Epithelial cell of esophagus (primary cell): Measurements from ENCODE around the gene KIF5A.

ENCODE experiments used
- DNase-seq: peaks from one replicate; pipeline ENCODE4 v3.0.0; 2010; ENCODE audit warnings: low read depth
- H3K4me3 ChIP-seq: 2 replicates; pipeline ENCODE4 v1.5.1; 2011; ENCODE audit warnings: mild to moderate bottlenecking, low read length, control low read depth
- CTCF ChIP-seq: IDR thresholded peaks from 2 replicates; pipeline ENCODE4 v1.5.1; 2011; ENCODE audit warnings: low read depth, mild to moderate bottlenecking, low read length, control low read depth, inconsistent platforms; ENCODE audit not compliant: insufficient read depth; ENCODE audit errors: missing control alignments

The KIF5A gene

GRCh38 chr12:57527184-57527583 lies 22.7 kb upstream of the KIF5A start:
- no peak for DNase-seq
- no peak for TF ChIP-seq CTCF
- no peak overlapping the region for H3K4me3 ChIP-seq

DNA sequence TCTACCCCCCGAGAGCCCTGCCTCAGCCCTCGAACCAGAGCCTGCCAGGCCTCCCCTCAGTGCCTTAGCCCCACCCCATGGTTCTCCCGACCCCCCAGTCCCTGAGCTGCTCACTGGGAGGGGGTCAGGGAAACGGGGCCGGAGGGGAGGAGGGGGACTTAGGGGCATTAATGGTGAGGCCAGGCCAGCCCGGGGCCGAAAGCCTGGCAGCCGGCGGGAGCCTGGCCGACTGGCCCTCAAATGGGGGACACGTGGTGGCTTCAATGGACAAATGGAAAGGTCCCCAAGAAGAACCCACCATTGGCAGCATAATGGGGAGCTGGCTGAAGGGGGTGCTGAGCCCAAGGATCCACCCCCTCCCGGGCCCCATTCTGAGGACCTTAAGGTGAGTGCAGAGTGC lies 21.7 kb upstream of the KIF5A start:
- DNase-seq = no peak
- H3K4me3 ChIP-seq = no peak overlapping the region
- TF ChIP-seq CTCF = no peak

DNA sequence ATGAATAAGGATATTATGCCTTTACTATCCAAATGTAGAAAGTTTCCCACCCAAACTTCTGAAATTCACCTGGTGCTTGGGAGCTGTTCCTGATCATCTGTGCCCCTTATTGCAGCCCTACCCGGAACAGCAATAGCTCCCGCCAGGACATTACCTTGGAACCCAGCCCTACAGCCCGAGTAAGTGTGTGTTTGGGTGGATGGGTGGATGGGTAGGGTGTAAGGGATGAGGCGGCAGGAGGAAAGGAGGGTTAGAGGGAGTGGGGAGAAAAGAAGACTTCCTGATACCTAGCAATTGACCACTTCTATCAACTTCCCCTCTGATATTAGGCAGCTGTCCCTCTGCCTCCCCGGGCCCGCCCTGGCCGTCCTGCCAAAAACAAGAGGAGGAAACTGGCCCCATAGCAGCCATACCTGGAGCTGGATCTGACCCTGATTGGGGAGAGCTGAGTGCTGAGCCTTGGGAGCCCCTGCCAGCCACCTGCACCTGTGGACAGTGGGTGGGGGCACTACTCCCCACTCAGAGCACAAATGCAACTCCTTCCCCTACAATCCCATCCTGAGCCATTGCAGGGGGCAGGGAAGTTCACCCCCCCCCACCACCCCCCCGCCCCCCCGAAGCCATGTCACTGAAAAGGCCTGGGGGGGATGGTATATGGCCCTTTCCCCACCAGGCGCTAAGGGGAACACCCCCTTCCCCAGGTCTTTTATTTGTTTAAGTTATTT lies 20.9 kb upstream of the KIF5A start:
- DNase-seq = no peak
- H3K4me3 ChIP-seq = no peak overlapping the region
- TF ChIP-seq CTCF = no peak

DNA sequence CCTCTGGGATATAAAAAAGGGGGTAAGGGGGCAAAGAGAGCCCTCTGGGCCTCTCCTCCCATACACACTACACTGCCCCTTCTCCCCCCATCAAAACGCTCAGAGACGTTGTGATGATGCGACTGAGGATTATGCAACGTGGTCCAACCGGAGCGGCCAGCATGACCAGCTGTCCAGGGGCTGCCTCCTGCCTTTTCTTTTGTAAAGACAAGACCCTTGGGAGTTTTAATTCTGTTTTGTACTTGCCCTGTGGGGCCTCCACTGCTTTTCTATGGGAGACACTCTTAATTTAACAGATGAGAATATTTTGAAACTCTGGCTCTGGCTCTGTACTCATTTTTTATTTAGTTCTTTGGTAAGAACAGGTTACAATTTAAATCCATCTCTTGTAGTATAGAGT lies 20.0 kb upstream of the KIF5A start:
- DNase-seq = no peak
- TF ChIP-seq CTCF = no peak
- no peak overlapping the region for H3K4me3 ChIP-seq

DNA sequence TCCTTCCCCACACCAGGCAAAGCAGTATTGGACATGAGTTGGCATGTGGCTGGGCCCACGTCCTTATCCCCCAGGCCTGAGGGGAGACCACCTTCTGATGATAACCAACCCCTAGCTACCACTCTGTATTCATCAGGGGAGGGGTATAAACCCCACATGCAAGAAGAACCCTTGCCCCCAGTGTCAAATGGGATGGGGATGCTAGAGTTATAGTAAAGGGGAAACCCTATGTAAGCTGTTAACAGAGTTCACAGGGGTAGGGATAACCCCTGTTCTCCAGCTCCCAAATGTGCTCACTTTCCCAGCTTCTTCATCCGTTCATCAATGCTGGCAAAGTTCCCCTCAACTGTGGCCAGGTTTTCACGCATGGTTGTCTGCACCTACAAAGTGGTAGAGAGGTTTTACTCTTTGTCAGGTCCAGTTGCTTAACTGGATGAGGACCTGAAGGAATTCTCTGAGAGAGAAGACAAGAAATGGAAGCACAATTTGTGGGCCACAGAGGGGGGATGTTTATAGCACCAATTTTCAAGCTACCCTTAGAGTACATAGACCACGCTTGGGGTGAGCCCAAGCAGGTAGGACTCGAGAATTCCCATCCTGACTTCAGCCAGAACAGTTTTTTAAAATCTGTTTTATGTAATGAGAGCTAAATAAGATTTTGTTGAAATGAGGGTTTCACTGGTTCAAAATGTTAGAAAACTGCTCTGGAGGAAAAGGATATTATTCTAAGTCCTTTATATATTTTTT lies 19.3 kb upstream of the KIF5A start:
- no peak for DNase-seq
- H3K4me3 ChIP-seq = no peak overlapping the region
- no peak for TF ChIP-seq CTCF

- DNase-seq = no peak
- no peak for TF ChIP-seq CTCF
- H3K4me3 ChIP-seq = no peak overlapping the region
These were observed 18.0 kb upstream of the KIF5A start for GRCh38 chr12:57531836-57532235.
